HepG2 (cell line): ENCODE measurements around the gene GDA. TPM values are rescaled to one million over a fixed set of nuclear protein-coding genes. Genes with fewer than 3 reads are reported as not detected.

Experiments used
- BHLHE40 ChIP-seq: IDR thresholded peaks from 2 replicates; pipeline ENCODE4 v1.6.1; 2011; ENCODE audit warnings: low read length, improper control_type of control experiment
- BRD4 ChIP-seq: sonication (generic); formaldehyde crosslinking; IDR thresholded peaks from 2 replicates; pipeline ENCODE4 v1.4.0; 2020; ENCODE audit warnings: missing genetic modification reagents
- FOXO1 ChIP-seq: sonication (generic); formaldehyde crosslinking; IDR thresholded peaks from 2 replicates; pipeline ENCODE4 v1.4.0; 2020; ENCODE audit warnings: missing genetic modification reagents
- HDAC6 ChIP-seq: fragments of 200-600 bp; sonication (generic); IDR thresholded peaks from 2 replicates; pipeline ENCODE4 v1.7.0; 2017; ENCODE audit warnings: mild to moderate bottlenecking, antibody characterized with exemption, low read length, low read depth
- HES4 ChIP-seq: sonication (generic); formaldehyde crosslinking; IDR thresholded peaks from 2 replicates; pipeline ENCODE4 v1.9.0; 2021; ENCODE audit warnings: mild to moderate bottlenecking, missing genetic modification reagents, borderline replicate concordance
- HMGXB4 ChIP-seq, 2 experiments: sonication (generic) in 1 of 2; formaldehyde crosslinking in 1 of 2; IDR thresholded peaks; 2 replicates each; pipeline versions ENCODE4 v1.4.0 to v1.6.1; 2018 to 2020; ENCODE audit warnings: missing genetic modification reagents in 2 of 2, borderline replicate concordance in 1 of 2, low read depth in 1 of 2, mild to moderate bottlenecking in 1 of 2, missing biosample characterization in 1 of 2
- NFE2 ChIP-seq: sonication (generic); formaldehyde crosslinking; IDR thresholded peaks from 2 replicates; pipeline ENCODE4 v1.4.0; 2020; ENCODE audit warnings: missing genetic modification reagents
- NFIC ChIP-seq: IDR thresholded peaks from 2 replicates; pipeline ENCODE4 v1.6.1; 2012; ENCODE audit warnings: mild to moderate bottlenecking, low read length, inconsistent platforms
- RNF219 ChIP-seq: sonication (generic); formaldehyde crosslinking; IDR thresholded peaks from 2 replicates; pipeline ENCODE4 v1.5.0; 2020; ENCODE audit warnings: mild to moderate bottlenecking, missing genetic modification reagents
- SMAD1 ChIP-seq: sonication (generic); formaldehyde crosslinking; IDR thresholded peaks from 2 replicates; pipeline ENCODE4 v1.4.0; 2020; ENCODE audit warnings: missing genetic modification reagents, low read depth, mild to moderate bottlenecking, borderline replicate concordance
- SRY ChIP-seq: sonication (generic); formaldehyde crosslinking; IDR thresholded peaks from 2 replicates; pipeline ENCODE4 v1.8.0; 2022; ENCODE audit warnings: mild to moderate bottlenecking, missing genetic modification reagents
- STAT5B ChIP-seq: sonication (generic); formaldehyde crosslinking; IDR thresholded peaks from 2 replicates; pipeline ENCODE4 v1.4.0; 2020; ENCODE audit warnings: missing genetic modification reagents
- TMF1 ChIP-seq: sonication (generic); formaldehyde crosslinking; IDR thresholded peaks from 2 replicates; pipeline ENCODE4 v1.8.1; 2022; ENCODE audit warnings: low read depth, missing genetic modification reagents
- ZFP37 ChIP-seq: sonication (generic); formaldehyde crosslinking; IDR thresholded peaks from 2 replicates; pipeline ENCODE4 v1.4.0; 2020; ENCODE audit warnings: missing genetic modification reagents, borderline replicate concordance
- ZFP91 ChIP-seq: sonication (generic); formaldehyde crosslinking; IDR thresholded peaks from 2 replicates; pipeline ENCODE4 v1.9.0; 2022; ENCODE audit warnings: missing genetic modification reagents, mild to moderate bottlenecking, borderline replicate concordance
- ZNF788 ChIP-seq: sonication (generic); formaldehyde crosslinking; IDR thresholded peaks from 2 replicates; pipeline ENCODE4 v1.5.0; 2020; ENCODE audit warnings: mild to moderate bottlenecking, missing genetic modification reagents, borderline replicate concordance
- ZSCAN25 ChIP-seq: sonication (generic); formaldehyde crosslinking; IDR thresholded peaks from 2 replicates; pipeline ENCODE4 v1.8.0; 2022; ENCODE audit warnings: mild to moderate bottlenecking, missing genetic modification reagents
- ZSCAN31 ChIP-seq: sonication (generic); formaldehyde crosslinking; IDR thresholded peaks from 2 replicates; pipeline ENCODE4 v1.5.0; 2020; ENCODE audit warnings: low read depth, mild to moderate bottlenecking, missing genetic modification reagents
- ZZZ3 ChIP-seq: sonication (generic); formaldehyde crosslinking; IDR thresholded peaks from 2 replicates; pipeline ENCODE4 v1.4.0; 2020; ENCODE audit warnings: missing genetic modification reagents, mild to moderate bottlenecking, borderline replicate concordance
- polyA plus RNA-seq, 8 experiments: library from polyadenylated mRNA; depleted of rRNA in 3 of 8; stranded (reverse) in 7 of 8; unstranded in 1 of 8; fragments of >200 nt; fragmentation: Illumina TruSeq in 4 of 8; extraction: Trizol in 4 of 8; gene quantifications; 2 replicates each; pipeline versions ENCODE4 v1.2.1 to v1.2.3, GENCODE V29; 2011 to 2016; ENCODE audit warnings: low read depth in 4 of 8, missing spikeins in 1 of 8, mixed read lengths in 1 of 8; ENCODE audit not compliant: insufficient read depth in 1 of 8
- total RNA-seq, 5 experiments: library from RNA; depleted of rRNA; stranded (reverse); fragments of >200 nt; fragmentation: Illumina TruSeq; extraction: Trizol; gene quantifications; 2 replicates each; pipeline ENCODE4 v1.2.3, GENCODE V29; 2016; ENCODE audit warnings: low read depth in 1 of 5
- TF ChIP-seq, protein P1 (sequence below): sonication (generic); formaldehyde crosslinking; IDR thresholded peaks from 2 replicates; pipeline ENCODE4 v1.5.1; 2020; ENCODE audit warnings: mild to moderate bottlenecking, missing genetic modification reagents, moderate library complexity

The GDA gene
- total and polyA plus RNA-seq, 2 of the 13 experiments (the other 11 are each of a cell fraction or from before 2014, with no cell fraction given) = 0.15 to 0.99 TPM

DNA sequence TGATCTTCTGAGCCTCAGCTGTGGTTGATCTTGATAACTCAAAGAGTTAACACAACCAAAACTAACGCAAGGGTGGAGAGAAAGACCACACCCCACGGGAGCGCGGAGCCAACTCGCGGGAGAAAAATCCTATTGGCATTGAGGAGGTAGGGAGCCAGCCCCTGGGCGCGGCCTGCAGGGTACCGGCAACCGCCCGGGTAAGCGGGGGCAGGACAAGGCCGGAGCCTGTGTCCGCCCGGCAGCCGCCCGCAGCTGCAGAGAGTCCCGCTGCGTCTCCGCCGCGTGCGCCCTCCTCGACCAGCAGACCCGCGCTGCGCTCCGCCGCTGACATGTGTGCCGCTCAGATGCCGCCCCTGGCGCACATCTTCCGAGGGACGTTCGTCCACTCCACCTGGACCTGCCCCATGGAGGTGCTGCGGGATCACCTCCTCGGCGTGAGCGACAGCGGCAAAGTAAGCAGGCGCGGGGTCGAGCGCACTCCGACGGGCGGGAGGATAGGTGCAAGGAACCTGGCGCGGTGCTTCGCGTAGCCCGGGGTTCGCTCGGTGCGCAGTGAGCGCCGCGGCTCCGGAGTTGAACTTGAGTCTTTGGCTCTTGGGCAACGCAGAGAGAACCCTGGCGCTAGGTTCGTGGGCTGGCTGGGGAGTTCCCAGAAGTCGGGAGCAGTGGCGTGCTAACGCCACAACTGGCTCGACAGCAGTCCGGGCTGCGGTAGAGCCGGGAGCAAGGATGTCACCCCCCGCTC lies at the start of gene GDA (continued):
- TF ChIP-seq ZFP91 (CRISPR knock-in tag) (peak; percentile 82), HES4 (CRISPR knock-in tag) (0 out of 2 replicates have a peak, but pooled peaks have one; percentile 54), ZNF788 (CRISPR knock-in tag) (peak; percentile 25; the same call in 1 of the 2 replicates), STAT5B (CRISPR knock-in tag) (no peak), HMGXB4 (CRISPR knock-in tag; IDR thresholded peaks at IDR 0.05; ENCODE audit: borderline replicate concordance in 1 of 2, low read depth in 1 of 2) (peak; percentile 60 to 67; a peak in 3 of 4 replicates), ZSCAN25 (no peak; the same call in 1 of the 2 replicates), SRY (peak; percentile 93), RNF219 (peak; percentile 84; the same call in 1 of the 2 replicates), ZFP37 (CRISPR knock-in tag) (peak; percentile 82; the same call in 1 of the 2 replicates), BHLHE40 (no peak), FOXO1 (peak; percentile 42; the same call in 1 of the 2 replicates), TMF1 (CRISPR knock-in tag) (peak; percentile 78; the same call in 1 of the 2 replicates), ZSCAN31 (no peak), SMAD1 (0 out of 2 replicates have a peak, but pooled peaks have one; percentile 70), ZZZ3 (CRISPR knock-in tag) (no peak), BRD4 (CRISPR knock-in tag) (peak; percentile 33; the same call in 1 of the 2 replicates), NFIC (no peak), HDAC6 (no peak), NFE2 (CRISPR knock-in tag) (no peak)
- TF ChIP-seq, protein P1, sequence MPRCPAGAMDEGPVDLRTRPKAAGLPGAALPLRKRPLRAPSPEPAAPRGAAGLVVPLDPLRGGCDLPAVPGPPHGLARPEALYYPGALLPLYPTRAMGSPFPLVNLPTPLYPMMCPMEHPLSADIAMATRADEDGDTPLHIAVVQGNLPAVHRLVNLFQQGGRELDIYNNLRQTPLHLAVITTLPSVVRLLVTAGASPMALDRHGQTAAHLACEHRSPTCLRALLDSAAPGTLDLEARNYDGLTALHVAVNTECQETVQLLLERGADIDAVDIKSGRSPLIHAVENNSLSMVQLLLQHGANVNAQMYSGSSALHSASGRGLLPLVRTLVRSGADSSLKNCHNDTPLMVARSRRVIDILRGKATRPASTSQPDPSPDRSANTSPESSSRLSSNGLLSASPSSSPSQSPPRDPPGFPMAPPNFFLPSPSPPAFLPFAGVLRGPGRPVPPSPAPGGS (CRISPR knock-in tag) = peak; percentile 87; the same call in 1 of the 2 replicates
